Measurements from ENCODE around the gene CD226.

CD226 gene

GRCh38 chr18:69906765-69907164 is 40.9 kb downstream of the CD226 start:
- ChIA-PET POLR2A (no interaction called here), CTCF (interaction anchor here (1.1 kb wide), 1 partner anchor 20 kb away, joined by 4 read pairs; no protein-coding TSS in a partner anchor)
- TF ChIP-seq ZNF610 (tag by site-specific recombination; IDR thresholded peaks at IDR 0.05; ENCODE audit: borderline replicate concordance) (no peak), ZNF26 (tag by site-specific recombination; IDR thresholded peaks at IDR 0.05) (no peak), ZFP41 (tag by site-specific recombination; IDR thresholded peaks at IDR 0.05; ENCODE audit: borderline replicate concordance) (no peak), ZNF341 (tag by site-specific recombination; IDR thresholded peaks at IDR 0.05; ENCODE audit: low read depth) (no peak), ZNF530 (tag by site-specific recombination; IDR thresholded peaks at IDR 0.05; ENCODE audit: low read depth) (no peak), ZFP3 (tag by site-specific recombination; IDR thresholded peaks at IDR 0.05; ENCODE audit: low read depth) (no peak), ZSCAN16 (tag by site-specific recombination; IDR thresholded peaks at IDR 0.05) (no peak), ZNF518A (tag by site-specific recombination; conservative IDR thresholded peaks at IDR 0.05; ENCODE audit: low read depth) (no peak), ZNF664 (tag by site-specific recombination; IDR thresholded peaks at IDR 0.05) (no peak), ZNF514 (tag by site-specific recombination; IDR thresholded peaks at IDR 0.05) (no peak), OVOL3 (tag by site-specific recombination; IDR thresholded peaks at IDR 0.05) (no peak), IKZF3 (tag by site-specific recombination; IDR thresholded peaks at IDR 0.05) (no peak), FEZF1 (tag by site-specific recombination; IDR thresholded peaks at IDR 0.05) (no peak), ZNF280C (tag by site-specific recombination; IDR thresholded peaks at IDR 0.05) (no peak), ZBTB10 (tag by site-specific recombination; IDR thresholded peaks at IDR 0.05) (no peak), ZSCAN5A (tag by site-specific recombination; IDR thresholded peaks at IDR 0.05) (no peak), BCL11A (tag by site-specific recombination; IDR thresholded peaks at IDR 0.05; ENCODE audit: low read depth) (no peak), SETDB1 (IDR thresholded peaks at IDR 0.05; ENCODE audit: insufficient read length, low read length) (no peak), ZNF639 (tag by site-specific recombination; IDR thresholded peaks at IDR 0.05) (no peak), ZNF670 (tag by site-specific recombination; IDR thresholded peaks at IDR 0.05; ENCODE audit: low read depth) (no peak)
- Histone ChIP-seq H3K36me3 (ENCODE audit: control insufficient read depth in 2 of 2, insufficient read depth in 1 of 2, low read length in 2 of 2) (no peaks in the 10 kb centered on the region), H3K4me1 (ENCODE audit: control insufficient read depth, insufficient read depth, low read length) (no peaks in the 10 kb centered on the region), H3K4me3 (ENCODE audit: low read depth, low read length) (no peak overlapping the region), H3K27ac (ENCODE audit: extremely low read depth, low read depth, low read length) (no peak overlapping the region), H3K9me3 (ENCODE audit: control insufficient read depth, insufficient read depth, low read depth, low read length) (no peaks in the 10 kb centered on the region)

All from HEK293 (cell line).